GM19397 (cell line): ENCODE results near the gene TRAPPC3.
"Not testable (repeated sequence)": the region's sequence is repeated elsewhere in the genome, so short reads cannot be mapped to it uniquely, and the experiment has no call there.

Source experiments
- ATAC-seq: cut with Tn5 transposase; IDR thresholded peaks from one replicate; pipeline ENCODE4 v1.9.1; 2021; ENCODE audit warnings: mild to moderate bottlenecking, moderate library complexity; ENCODE audit not compliant: unreplicated experiment

Gene TRAPPC3

GRCh38 chr1:36166938-36167905, 17.9 kb upstream of the TRAPPC3 start:
- ATAC-seq, result no peak

GRCh38 chr1:36166136-36166535, 16.9 kb upstream of the TRAPPC3 start:
- ATAC-seq, result no peak

GRCh38 chr1:36165145-36165544, 15.9 kb upstream of the TRAPPC3 start:
- ATAC-seq, result no peak

- no peak for ATAC-seq
Observed at GRCh38 chr1:36164361-36164760, 15.1 kb upstream of the TRAPPC3 start.

- no peak for ATAC-seq
Observed at GRCh38 chr1:36163426-36163825, 14.1 kb upstream of the TRAPPC3 start.

- no peak for ATAC-seq
Observed at GRCh38 chr1:36162680-36163239, 13.5 kb upstream of the TRAPPC3 start.

- no peak for ATAC-seq
Observed at GRCh38 chr1:36161641-36162531, 12.6 kb upstream of the TRAPPC3 start.

- ATAC-seq, result no peak
Observed at GRCh38 chr1:36160949-36161485, 11.7 kb upstream of the TRAPPC3 start.

- ATAC-seq, result no peak
Observed at GRCh38 chr1:36160388-36160948, 11.2 kb upstream of the TRAPPC3 start.

- no peak for ATAC-seq
Observed at GRCh38 chr1:36159614-36160387, 10.5 kb upstream of the TRAPPC3 start.

GRCh38 chr1:36158827-36159252, 9.6 kb upstream of the TRAPPC3 start:
- not testable (repeated sequence) for ATAC-seq

- ATAC-seq, result no peak
Observed at GRCh38 chr1:36157973-36158826, 8.9 kb upstream of the TRAPPC3 start.

GRCh38 chr1:36157115-36157903, 8.0 kb upstream of the TRAPPC3 start:
- no peak for ATAC-seq

- peak; percentile 16 for ATAC-seq
Observed at GRCh38 chr1:36156329-36157114, 7.2 kb upstream of the TRAPPC3 start.

GRCh38 chr1:36155408-36156328, 6.4 kb upstream of the TRAPPC3 start, which contains the start of gene MAP7D1:
Gene MAP7D1, plus strand, starts transcription at chr1:36156160. Its CDS starts 258 bp downstream, at chr1:36156418.
- ATAC-seq, result peak; percentile 57

- ATAC-seq, result no peak
Observed at GRCh38 chr1:36154765-36155407, 5.6 kb upstream of the TRAPPC3 start.
